ENCODE measurements around the gene LMCD1.

LMCD1 gene

DNA sequence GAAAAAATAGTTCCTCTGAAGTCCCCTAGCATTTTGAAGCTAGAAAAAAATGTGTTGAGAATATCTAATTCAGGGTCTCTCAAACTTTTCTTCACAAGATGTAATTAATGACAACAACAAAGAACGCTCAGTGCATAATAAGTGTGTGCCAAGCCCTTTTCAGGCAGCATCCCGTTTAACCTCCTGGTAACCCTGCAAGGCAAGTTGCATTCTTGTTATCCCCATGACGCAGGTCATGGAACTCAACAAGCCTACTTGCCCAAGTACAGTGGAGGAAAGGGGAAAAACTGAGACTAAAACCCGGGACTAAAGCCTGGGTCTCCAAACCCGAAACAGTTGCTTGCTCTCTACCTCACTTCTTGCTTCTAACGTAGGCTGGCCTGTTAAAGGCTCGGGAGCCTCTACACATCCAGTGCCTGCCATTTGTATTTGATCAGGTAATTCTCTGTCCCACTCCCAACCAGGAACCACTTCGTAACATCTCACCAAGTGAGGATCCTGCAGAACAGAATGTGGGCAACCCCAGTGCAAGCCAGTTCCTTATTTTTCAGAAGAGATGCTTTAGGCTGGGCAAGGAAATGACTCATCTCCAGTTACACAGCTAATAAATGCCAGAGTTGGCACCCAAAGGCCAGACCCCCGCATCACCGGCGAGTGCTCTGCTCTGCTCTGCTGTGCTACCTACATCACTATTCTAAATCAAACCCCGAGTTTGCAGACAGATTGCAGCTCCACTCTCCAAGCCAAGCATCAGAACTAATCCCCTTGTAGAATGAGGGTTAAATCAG is 28.3 kb downstream of the LMCD1 start:
- no peak overlapping the region for H3K4me3 ChIP-seq (replicated peaks; ENCODE audit: low read depth, low read length)
- no peak for DNase-seq (ENCODE audit: low read depth)
- TF ChIP-seq, protein P1, sequence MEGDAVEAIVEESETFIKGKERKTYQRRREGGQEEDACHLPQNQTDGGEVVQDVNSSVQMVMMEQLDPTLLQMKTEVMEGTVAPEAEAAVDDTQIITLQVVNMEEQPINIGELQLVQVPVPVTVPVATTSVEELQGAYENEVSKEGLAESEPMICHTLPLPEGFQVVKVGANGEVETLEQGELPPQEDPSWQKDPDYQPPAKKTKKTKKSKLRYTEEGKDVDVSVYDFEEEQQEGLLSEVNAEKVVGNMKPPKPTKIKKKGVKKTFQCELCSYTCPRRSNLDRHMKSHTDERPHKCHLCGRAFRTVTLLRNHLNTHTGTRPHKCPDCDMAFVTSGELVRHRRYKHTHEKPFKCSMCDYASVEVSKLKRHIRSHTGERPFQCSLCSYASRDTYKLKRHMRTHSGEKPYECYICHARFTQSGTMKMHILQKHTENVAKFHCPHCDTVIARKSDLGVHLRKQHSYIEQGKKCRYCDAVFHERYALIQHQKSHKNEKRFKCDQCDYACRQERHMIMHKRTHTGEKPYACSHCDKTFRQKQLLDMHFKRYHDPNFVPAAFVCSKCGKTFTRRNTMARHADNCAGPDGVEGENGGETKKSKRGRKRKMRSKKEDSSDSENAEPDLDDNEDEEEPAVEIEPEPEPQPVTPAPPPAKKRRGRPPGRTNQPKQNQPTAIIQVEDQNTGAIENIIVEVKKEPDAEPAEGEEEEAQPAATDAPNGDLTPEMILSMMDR (IDR thresholded peaks at IDR 0.05; ENCODE audit: low read length, missing control alignments) = no peak

DNA sequence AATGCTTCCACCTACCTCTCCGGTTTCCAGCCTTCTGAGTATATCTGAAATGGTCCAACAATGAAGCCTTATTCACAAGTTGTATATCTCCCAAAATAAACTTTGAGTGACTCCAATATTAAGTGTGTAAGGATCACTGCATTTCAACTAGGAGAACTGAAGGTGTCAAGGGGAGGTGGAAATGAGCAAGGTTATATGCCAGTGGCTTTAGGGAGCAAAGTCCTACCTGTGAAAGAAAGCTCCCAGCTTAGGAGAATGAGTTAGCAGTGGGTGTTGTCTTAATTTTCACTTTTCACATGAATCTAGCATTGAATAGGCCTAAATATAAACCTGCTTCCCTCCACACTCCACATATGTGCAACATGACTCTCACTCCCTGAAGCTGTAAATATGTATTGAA is 29.0 kb downstream of the LMCD1 start:
- no peak for DNase-seq (ENCODE audit: low read depth)
- H3K4me3 ChIP-seq (replicated peaks; ENCODE audit: low read depth, low read length) = no peak overlapping the region
- TF ChIP-seq, protein P1 (IDR thresholded peaks at IDR 0.05; ENCODE audit: low read length, missing control alignments) = no peak

DNA sequence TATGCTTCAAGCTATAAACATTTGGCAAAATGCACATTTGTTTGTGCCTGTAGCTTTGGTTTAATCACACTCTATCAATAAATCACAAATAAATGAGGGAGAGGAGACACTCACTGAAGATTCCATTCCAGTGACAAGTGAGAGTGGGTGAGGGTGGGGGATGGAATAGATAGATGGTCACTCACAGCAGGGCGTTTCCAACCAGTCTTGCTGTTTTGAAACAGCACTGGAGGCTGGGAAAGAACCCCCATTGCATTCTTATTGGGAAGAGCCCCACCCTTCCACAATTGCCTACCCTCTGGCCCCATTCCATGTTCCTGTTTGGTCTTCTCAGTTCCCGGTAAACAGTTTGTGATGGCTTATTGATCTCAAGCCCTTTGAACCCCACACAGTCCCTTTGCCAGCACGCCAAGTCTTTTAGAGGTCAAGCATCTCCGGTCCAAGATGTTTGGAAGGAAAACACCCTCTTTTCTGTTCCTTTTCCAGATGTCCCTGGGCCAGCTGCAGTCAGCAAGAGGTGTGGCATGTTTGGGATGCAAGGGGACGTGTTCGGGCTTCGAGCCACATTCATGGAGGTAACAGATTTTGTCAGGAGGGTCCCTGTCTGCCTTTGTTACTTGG is 30.7 kb downstream of the LMCD1 start:
- TF ChIP-seq, protein P1 (IDR thresholded peaks at IDR 0.05; ENCODE audit: low read length, missing control alignments) = no peak
- DNase-seq (ENCODE audit: low read depth) = no peak
- H3K4me3 ChIP-seq (replicated peaks; ENCODE audit: low read depth, low read length) = no peak overlapping the region

DNA sequence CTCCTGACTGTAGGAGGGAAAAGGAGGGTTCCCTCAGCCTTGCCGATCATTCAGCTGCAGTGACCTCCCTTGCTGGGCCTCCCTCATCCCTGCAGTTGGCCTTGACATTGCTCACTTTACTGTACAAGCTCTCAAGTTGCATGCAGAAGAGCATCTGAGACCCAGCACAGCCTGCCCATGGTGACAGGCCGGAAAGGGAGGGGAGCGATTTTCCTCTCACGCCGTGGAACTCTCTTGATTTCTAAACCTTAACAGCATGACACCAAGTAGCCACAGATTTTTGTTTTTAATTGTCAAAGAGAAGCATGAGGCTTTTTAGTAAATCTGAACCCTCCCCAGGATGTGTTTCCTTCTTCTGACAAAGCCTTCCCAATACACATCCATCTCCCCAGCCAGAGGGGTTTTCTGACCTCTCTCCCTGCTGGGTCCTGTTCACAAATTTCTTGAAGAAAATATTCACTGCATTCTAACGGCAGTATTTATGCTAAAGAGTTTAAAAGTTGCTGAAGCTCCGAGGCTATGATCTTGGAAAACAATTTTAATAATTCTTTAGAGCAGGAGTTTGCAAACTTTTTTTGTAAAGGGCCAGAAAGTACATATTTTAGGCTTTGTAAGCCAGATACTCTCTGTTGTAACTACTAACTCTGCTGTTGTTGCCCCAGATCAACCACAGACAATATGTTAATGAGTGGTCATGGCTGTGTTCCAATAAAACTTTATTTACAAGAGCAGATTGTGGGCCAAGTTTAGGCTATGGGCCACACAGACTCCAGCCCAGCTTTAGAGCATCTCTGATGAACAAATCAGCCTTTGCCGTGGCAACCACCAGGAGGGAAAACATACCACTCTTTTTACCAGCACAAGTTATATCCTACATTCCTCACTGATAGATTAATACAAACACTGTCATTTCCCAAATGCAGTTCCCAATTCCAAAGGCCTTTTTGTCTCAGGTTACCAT is 34.8 kb downstream of the LMCD1 start:
- DNase-seq (ENCODE audit: low read depth) = peak; percentile 61
- H3K4me3 ChIP-seq (replicated peaks; ENCODE audit: low read depth, low read length) = no peak overlapping the region
- TF ChIP-seq, protein P1 (IDR thresholded peaks at IDR 0.05; ENCODE audit: low read length, missing control alignments) = no peak

DNA sequence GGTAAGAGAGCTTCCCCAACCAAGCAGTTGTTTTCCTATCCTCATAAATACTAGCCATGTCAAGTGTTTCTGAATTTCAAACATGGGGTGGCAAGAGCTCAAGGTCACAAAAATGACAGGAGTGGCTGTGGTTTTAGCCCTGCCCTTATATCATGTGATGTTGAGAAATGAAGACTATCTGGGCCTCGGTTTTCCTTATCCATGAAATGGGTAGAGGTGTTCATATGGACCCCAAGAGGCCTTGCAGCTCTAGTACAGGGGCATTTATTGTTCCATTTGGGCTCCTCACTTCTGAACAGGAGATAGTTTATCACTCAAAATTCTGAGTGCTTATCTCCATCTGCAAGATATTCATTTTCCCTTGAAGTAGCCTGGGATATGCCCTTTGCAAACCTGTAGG is 35.8 kb downstream of the LMCD1 start:
- TF ChIP-seq, protein P1 (IDR thresholded peaks at IDR 0.05; ENCODE audit: low read length, missing control alignments) = no peak

DNA sequence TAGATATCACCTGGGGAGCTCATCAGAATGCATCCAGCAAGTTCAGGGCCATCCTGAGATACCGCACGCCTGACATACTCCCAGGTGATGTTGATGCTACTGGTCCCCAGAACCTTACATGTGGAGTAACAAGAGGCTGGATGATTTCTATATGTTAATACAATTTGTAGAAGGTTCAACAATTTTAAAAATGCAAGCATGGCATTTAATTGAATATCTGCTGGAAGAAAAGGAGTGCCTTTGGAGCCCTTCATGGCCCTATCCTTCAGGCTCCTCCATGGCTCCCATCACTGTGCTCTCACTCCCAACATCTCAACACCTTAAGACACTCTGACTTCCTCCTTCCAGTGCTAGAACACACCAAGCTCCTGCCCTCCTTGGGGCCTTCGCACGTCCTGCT is 36.6 kb downstream of the LMCD1 start:
- no peak overlapping the region for H3K4me3 ChIP-seq (replicated peaks; ENCODE audit: low read depth, low read length)
- TF ChIP-seq, protein P1 (IDR thresholded peaks at IDR 0.05; ENCODE audit: low read length, missing control alignments) = no peak
- DNase-seq (ENCODE audit: low read depth) = no peak

More for the DNA sequence above, 35.8 kb downstream of the LMCD1 start:
- no peak for DNase-seq (ENCODE audit: low read depth)
- no peak overlapping the region for H3K4me3 ChIP-seq (replicated peaks; ENCODE audit: low read depth, low read length)
